OCI-LY1 (cell line): ENCODE measurements around the gene FNDC11.

ENCODE experiments used
- CTCF ChIP-seq: fragments of 200-600 bp; sonication (generic), shearing (Covaris generic); IDR thresholded peaks from 2 replicates; pipeline ENCODE4 v1.5.1; 2017; ENCODE audit warnings: mild to moderate bottlenecking, antibody characterized with exemption, low read length, moderate library complexity, mixed read lengths
- EZH2 ChIP-seq: fragments of 200-600 bp; sonication (generic), shearing (Covaris generic); IDR thresholded peaks from 2 replicates; pipeline ENCODE4 v1.8.0; 2017; ENCODE audit warnings: borderline replicate concordance, mixed run types, mild to moderate bottlenecking, antibody characterized with exemption, low read length, moderate library complexity, mixed read lengths

GRCh38 chr20:63517376-63518309 lies 36.3 kb upstream of the FNDC11 start:
- TF ChIP-seq CTCF (no peak), EZH2 (no peak)
